ENCODE results near the gene ITGA3. TPM values are rescaled to one million over a fixed set of nuclear protein-coding genes. Genes with fewer than 3 reads are reported as not detected.

The ITGA3 gene
- polyA plus RNA-seq, 4 donors, result 48.3 to 109 (median 88.1) TPM

DNA sequence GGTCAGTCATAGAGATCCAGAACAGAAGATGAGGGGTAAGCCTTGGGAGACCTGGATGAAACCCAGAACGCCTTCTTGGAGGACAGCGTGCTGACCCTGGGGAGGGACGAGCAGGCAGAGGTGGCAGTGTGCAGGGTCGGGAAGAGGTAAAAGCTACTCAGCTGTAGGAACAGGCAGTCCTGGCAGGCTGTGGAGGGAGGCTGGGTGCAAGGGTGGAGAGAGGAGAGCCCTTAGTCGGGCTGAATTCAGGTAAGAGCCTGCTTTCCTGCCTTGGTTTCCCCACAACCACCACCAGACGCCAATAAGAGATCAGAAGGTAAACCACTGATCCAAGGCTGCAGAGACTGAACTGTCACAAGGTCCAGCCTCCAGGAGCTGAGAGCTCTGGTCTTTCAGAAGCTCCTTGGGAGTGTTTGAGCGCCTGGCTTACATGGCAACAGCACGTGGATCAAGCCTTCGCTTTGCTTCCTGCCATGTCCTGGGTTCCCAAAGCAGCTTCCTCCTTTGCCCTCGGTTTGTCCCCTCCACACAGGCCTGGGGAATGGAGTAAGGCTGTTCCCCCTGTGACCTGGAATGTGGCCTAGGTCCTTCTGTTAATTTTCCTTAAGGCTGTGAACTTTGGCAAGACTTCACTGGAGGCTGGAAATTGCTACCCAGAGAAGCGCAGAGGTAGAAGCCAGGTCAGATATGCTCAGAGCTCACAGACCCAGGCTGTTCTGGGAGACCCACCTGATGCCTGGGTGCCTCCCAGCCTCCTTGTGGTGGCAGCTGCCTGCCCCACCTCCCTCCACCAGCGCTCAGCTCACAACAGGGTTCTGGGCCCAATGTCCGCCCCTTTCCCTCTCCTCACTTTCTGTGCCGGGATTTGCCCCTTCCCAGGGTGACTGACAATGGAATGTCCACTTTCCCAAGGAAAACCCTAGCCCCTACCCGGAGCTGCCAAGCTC lies 35.3 kb downstream of the ITGA3 start:
- no peak for DNase-seq (ENCODE audit: low read depth in 4 of 4, low spot score in 3 of 4)

DNA sequence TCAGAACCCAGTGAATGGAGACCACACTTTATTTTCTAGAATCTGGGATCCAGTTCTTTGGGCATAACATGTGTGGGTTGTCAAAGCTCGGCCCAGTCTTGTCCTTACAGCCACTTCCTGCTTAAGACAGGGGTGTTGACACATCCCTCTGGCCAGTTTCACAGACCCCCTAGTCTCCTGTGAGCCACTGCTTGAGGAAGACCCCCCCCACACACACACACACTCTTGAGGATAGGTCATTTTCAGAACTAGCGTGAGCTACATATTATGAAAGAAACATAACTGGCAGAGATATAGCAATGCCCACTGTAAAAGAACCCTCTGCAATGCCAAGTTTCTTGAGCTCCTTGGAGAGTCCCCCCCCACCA lies 36.0 kb downstream of the ITGA3 start:
- DNase-seq (ENCODE audit: low read depth in 4 of 4, low spot score in 3 of 4), result no peak

DNA sequence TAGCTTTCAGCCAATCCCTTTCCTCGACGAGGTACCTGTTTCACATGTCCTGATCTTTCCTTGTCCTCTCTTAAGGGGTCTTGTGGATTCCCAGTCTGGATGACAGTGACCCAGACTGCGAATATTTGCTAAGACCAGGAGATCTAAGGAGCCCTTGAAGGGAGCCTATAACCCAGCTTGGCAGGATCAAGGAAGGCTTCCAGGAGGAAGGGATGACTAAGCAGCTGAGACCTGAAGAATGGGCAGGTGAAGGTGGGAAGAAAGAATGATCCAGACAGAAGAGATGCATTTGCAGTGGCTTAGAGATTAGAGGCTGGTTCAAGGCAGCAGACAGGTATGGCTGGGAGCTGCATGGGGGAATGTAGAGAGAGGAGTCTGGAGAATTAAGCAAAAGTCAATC lies 37.3 kb downstream of the ITGA3 start:
- DNase-seq (ENCODE audit: low read depth in 4 of 4, low spot score in 3 of 4), result no peak

DNA sequence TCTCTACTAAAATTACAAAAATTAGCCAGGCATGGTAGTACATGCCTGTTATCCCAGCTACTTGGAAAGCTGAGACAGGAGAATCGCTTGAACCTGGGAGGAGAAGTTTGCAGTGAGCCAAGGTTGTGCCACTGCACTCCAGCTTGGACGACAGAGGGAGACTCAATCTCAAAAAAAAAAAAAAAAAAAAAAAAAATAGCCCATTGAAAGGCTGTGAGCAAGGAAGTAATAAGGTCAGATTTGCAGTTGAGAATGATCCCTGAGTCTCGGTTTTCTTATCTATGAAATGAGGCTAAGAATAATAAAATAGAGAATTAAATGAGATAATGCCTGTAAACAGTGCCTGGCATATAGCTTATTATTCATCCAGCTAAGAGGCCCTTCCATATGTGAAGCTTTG lies 37.9 kb downstream of the ITGA3 start:
- DNase-seq (ENCODE audit: low read depth in 4 of 4, low spot score in 3 of 4), result no peak

DNA sequence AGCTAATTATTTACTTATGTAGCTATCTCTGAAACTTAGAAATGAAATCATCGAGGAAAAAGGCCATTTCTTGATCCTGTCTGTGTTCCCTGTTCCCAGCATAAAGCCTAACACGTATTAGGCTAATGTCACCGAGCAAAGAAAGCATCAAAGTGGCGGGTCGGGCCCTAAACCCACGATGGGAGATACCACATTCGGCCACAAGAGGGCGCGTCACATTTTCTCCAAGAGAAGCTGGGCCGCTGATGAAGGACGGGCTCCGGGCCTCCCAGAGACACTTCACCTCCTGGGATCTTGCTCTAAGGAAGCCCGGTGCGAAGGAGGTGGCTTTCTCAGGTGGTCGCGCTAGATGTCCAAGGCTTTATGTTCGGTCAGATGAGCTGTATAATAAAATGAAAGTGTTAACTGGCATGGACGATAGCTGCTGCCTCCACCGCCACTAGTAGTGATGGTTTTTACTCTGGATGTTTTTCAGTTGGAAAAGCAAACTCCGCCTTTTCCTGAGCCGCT lies 38.4 kb downstream of the ITGA3 start:
- peak in 1 of 4 donors; percentile 84 for DNase-seq (ENCODE audit: low read depth in 4 of 4, low spot score in 3 of 4)

DNA sequence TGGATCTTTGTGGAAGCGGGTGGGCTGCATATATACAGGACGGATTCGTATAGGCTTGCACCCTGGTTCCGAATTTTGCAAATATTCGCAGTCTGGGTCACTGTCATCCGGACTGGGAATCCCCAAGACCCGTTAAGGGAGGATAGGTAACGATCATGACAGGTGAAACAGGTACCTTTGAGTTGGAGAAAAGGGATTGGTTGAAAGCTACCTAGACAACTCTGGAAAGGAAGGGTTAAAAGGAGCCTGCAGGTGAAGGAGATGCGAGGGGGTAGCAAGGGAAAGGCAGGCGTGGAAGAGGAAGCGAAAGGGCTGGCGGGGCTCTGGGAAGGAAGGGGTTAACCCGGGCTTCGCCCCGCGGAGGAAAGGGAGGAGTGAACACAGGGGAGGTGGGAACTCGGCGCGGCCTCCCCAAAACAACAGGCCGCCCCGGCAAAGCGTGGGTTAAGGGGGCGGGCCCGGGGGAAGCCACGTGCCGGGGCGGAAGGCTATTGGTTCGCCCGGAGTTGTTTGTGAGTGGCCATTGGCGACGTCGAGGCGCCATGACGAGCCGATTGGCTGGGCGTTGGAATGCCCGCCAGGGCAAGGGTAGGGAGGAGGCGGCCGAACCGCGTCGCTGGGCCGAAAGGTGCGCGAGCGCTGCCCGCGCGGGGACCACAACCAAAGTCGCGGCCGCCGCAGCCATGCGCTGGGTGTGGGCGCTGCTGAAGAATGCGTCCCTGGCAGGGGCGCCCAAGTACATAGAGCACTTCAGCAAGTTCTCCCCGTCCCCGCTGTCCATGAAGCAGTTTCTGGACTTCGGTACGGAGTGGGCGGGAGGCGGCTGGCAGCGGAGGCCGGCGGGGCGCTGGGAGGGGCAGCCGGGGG lies 39.1 kb downstream of the ITGA3 start, which contains the start of gene PDK2:
Gene PDK2 (plus strand): TSS at position 599 of the 867 bp plus-strand sequence. CDS start 85 bp downstream, at position 684.
- DNase-seq (ENCODE audit: low read depth in 4 of 4, low spot score in 3 of 4), result peak; percentile 88 to 92 (median 90)

DNA sequence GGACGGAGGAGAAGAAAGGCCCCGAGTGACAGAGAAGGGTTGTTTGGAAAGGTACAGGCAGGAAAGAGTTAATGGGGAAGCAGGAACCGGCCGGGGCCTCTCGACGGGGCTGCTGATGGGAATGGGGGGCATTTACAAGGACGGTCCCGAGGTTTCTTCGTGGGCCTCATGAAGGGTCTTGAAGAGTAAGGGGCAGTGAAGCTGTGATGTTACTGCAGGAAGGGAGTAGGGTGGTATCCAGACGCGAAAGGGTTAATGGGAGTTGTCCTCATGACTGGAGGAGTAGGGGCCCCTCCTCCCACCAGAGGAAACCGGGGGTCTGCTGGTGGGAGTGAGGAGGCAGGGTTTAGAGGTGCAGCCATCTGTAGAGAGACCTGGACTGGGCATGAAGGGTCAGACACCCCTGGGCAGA lies 39.7 kb downstream of the ITGA3 start:
- no peak for DNase-seq (ENCODE audit: low read depth in 4 of 4, low spot score in 3 of 4)

DNA sequence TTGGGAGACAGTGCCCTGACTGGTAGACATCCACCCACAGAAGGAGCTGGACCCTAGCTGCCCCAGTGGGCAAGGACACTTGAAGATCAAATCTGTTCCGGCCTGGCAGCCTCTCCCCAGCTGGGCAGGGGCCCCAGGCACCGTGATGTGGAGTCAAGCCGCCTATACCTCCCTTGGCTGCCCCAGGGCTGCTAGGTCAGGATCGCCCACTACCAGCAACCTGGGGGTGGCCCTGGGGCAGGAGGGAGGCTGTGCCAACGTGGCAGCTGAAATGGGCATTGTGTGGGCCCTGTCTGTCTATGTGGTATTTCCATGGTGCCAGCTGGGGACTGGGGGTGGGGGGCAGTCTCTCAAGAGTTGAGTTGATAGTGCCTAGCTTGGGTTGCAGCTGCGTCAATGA lies 40.2 kb downstream of the ITGA3 start:
- no peak for DNase-seq (ENCODE audit: low read depth in 4 of 4, low spot score in 3 of 4)

DNA sequence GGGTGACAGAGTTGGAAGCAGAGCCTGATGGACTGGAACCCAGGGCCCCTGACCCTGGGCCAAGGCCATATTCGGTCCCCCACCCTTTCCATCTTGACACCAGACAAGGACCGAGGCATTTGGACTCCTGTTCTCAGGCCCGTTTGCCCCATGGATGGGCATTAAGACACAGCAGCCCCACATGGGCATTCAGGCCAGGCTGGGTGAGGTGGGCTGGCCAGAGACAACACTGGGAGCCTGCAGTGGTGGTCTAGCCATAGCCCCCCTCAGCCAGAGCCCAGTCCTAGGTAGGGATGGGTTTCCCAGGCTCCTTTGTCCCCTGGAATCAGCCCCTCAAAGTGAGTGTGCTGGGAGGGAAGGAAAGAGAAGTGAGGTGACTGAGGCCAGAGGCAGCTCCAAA lies 40.8 kb downstream of the ITGA3 start:
- DNase-seq (ENCODE audit: low read depth in 4 of 4, low spot score in 3 of 4), result no peak

DNA sequence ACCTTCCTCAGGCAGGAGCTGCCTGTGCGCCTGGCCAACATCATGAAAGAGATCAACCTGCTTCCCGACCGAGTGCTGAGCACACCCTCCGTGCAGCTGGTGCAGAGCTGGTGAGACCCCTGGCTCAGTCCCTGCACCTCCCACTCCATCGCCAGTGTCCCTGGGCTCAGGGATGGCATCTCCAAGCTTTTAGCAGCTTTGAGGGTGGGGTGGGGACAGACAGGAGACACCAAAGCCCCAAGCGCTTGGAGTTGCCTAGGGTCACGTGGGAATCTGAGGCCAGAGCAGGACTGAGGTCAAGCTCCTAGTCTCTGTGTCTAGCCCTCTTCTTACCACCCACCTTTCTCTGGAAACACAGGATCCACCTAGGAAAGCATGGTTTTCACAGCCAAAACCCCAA lies 41.5 kb downstream of the ITGA3 start:
- DNase-seq (ENCODE audit: low read depth in 4 of 4, low spot score in 3 of 4), result no peak

DNA sequence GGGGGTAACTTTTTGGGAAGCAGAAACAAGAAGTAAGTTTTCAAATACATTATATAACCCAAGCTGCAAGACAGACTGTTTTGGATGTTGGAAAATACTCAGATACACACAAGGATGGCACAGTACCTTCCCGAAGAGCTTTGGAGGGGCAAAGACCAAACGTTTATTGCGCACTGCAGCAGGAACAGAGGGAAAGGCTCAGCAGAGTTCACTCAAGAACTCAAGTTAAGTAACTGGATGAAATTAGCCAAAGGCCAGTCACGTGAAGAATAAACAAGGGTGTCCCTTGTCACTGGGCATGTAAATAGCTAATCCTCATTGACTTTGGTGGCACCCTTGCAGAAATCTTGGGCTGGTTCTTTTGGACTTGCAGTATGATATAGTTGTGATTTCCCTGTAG lies 42.0 kb downstream of the ITGA3 start:
- DNase-seq (ENCODE audit: low read depth in 4 of 4, low spot score in 3 of 4), result no peak

DNA sequence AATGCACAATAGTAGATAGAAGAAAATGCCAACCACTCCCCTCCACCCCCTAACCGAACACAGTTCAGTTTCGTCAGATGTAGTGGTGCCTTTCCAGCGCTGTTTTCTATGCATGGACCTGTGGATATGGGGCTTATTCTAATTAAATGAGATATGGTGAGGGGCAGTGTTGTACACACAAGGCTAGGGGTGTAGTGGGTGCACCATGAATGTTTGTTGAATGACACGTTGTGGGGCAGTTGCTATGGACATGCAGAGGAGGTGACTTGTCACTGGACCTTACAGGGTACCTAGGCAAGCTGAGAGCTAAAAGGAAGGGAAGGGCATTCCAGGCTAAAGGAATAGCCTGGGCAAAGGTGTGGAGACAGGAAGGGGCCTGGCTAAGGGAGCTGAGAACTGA lies 42.7 kb downstream of the ITGA3 start:
- DNase-seq (ENCODE audit: low read depth in 4 of 4, low spot score in 3 of 4), result no peak

DNA sequence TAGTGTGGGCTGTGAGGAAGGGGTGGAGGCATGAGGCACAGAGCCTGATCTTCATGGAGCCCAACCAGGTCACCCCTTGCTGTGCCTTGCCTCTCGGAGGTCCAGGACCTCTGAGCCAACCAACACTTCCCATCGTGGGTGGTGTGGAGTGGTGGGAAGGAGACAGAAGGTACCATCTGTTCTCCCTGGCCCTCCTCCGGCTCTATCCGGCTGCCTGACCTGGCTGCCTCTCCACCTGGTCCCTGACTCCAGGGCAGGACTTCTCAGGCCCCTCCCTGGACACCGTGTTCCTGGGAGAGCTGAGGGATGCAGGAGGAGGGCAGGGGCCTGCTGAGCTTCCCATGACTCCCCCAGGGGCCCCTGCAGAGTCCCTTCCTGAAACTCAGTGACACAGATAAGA lies 43.1 kb downstream of the ITGA3 start:
- no peak for DNase-seq (ENCODE audit: low read depth in 4 of 4, low spot score in 3 of 4)

DNA sequence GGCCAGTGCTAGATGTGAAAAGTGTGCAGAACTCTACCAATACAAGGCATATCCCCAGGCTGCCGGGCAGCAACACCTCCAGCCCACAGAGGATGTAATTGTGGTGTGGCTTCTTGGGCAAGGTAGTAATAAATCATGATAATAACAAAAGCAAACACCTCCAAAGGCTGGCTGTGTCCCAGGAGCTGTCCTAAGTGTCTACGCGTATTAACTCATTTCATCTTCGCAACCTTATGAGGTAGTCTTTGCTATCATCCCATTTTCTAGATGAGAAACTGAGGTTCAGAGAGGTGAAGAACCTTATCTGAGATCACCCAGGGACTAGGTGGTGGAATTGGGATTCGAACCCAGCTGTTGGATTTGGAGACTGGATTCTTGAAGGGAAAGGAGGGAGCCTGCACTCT lies 44.6 kb downstream of the ITGA3 start:
- DNase-seq (ENCODE audit: low read depth in 4 of 4, low spot score in 3 of 4), result no peak

DNA sequence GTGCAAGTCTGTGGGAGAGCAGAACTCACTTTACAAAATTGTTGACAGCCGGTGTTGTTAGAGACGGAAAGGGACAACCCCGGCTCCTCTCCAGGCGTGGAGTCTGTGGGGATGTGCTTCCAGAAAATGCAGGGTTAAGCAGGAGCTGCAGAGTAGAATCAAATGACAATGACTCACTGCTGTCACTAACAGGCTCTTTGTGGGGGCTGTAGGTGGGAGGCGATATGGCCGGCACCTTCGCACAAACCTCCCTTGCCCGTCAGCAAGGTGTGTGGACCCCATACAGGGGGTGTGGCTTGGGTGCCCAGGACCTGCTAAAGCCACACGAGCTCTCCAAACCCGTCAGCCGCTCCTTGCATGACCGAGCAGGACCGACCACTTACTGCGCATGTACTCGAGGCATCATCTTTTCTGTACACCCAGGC lies 45.0 kb downstream of the ITGA3 start:
- DNase-seq (ENCODE audit: low read depth in 4 of 4, low spot score in 3 of 4), result no peak

DNA sequence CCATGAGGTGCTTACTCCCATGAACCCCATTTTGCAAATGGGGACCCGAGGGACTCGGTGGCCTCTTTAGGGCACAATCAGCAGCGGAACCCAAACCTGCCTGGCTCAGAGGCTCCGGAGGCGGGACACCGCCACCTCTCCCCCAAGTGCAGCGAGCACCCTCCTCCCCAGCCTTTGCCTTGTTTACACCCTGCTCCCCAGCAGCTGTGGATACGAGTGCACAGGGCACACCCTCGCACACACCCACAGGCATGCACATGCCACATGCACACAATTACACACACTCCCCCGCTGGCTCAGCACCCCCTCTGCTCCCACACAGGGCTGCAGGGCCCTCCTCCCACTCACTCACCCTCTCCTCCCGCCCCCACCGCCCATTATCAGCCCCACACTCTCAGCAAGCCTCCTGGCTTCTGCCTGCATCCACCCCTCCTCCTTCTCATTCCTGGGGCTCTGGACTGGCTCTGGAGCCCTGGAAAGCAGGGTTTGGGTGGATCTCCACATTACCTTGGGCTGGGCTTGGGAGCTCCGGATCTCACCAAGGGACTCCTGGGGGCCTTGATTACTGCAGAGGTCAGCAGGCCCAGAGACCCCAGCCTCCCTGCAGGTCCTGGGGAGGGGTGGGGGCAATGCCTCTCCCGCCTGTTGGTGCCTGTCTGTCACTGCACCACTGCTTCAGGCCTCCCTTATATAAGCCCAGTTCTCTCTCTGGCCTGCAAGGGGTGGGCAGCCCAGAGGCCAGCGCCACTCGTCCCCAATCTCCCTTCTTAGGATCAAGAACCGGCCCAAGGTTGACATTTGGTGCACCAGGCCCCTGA lies 45.6 kb downstream of the ITGA3 start:
- no peak for DNase-seq (ENCODE audit: low read depth in 4 of 4, low spot score in 3 of 4)

DNA sequence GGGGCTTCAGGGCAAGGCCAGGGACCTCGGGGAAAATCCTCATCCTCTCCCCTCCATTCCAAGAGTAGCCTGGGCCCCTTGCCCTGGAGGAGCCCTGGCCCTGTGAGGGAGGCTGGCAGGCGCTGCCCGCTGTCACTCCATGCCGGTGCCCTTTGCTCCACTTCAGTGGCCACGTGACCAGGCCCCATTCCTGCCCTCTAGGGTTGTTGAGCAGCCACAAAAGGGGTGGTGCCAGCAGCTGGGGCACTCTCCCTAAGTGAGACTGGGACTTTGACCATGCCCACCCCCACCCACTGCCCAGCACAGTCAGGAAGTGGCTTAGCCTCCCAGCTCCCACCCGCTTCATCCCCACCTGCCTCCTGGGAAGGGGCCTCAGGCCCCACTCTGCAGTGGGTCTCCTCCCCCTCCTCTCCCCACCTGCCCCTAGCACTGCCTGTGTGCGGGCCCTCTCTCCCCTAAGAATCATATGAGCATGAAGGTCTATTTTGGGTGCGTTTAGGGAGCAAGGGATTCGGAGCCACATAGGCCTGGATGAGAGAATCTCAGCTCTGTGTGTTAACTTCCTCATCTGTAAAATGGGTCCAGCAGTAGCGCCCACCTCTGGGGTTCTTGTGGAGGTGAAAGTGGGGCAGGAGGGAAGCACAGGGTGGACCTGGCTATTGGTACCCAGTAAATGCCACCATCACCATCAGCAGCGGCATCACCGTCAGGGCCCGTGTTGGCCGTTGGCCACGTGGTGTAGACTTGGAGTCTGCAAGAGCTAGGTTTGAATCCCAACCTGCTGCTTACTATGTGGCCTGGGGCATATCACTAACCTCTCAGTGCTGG lies 46.5 kb downstream of the ITGA3 start:
- DNase-seq (ENCODE audit: low read depth in 4 of 4, low spot score in 3 of 4), result no peak

DNA sequence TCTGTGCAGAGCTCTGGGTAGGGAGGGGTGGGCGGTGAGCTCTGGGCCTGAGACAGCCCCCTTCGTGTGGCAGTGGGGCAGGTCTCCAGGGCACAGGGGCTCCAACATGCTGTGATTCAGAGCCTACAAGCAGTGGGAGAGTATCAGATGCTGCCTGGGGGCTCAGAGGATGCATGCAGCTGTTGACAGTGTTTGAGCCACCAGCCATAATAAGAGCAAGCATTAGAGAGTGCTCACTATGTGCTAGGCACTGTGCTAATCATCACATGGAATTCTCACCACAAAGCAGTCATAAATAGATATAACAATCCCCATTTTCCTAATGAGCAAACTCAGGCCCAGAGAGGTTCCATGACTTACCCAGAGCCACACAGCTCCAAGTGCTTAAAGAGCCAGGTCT lies 47.3 kb downstream of the ITGA3 start:
- DNase-seq (ENCODE audit: low read depth in 4 of 4, low spot score in 3 of 4), result no peak

DNA sequence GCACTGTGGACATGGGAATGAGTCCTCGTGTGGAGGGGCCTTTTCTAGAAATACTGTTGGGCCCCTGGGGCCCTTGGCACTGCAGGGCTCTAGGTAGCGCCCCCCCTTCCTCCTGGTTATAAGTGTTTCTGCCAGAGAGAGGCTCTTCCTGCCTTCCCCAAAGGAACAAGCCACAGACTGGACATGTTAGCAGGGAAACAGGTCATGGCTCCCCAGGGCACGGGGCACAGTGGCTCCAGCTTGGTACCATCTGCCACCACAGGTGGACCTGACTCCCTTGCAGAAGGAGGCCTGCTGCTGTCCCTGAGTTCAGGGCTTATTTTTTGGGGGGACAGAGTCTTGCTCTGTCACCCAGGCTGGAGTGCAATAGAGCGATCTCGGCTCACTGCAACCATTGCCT lies 48.0 kb downstream of the ITGA3 start:
- DNase-seq (ENCODE audit: low read depth in 4 of 4, low spot score in 3 of 4), result no peak

DNA sequence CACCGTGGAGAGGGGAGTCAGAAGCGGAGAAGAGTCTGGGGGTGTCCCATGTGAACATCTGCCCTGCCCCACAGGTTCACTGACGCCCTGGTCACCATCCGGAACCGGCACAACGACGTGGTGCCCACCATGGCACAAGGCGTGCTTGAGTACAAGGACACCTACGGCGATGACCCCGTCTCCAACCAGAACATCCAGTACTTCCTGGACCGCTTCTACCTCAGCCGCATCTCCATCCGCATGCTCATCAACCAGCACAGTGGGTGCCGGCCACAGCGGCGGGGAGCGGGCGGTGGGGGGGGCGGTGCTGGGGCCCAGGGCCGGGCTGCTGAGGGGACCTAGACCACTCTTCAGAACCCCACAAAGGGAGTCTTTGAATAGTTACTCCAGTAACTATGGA lies 49.9 kb downstream of the ITGA3 start:
- no peak for DNase-seq (ENCODE audit: low read depth in 4 of 4, low spot score in 3 of 4)
